Central memory CD4-positive, alpha-beta T cell (primary cell): Measurements from ENCODE around the gene IL6.
"Not testable (repeated sequence)": the region's sequence is repeated elsewhere in the genome, so short reads cannot be mapped to it uniquely, and the experiment has no call there.

Experiments
- DNase-seq: peaks from one replicate; pipeline ENCODE4 v3.0.0; 2022

IL6 gene

GRCh38 chr7:22704722-22705121, 22.3 kb upstream of the IL6 start:
- DNase-seq: not testable (repeated sequence)

DNA sequence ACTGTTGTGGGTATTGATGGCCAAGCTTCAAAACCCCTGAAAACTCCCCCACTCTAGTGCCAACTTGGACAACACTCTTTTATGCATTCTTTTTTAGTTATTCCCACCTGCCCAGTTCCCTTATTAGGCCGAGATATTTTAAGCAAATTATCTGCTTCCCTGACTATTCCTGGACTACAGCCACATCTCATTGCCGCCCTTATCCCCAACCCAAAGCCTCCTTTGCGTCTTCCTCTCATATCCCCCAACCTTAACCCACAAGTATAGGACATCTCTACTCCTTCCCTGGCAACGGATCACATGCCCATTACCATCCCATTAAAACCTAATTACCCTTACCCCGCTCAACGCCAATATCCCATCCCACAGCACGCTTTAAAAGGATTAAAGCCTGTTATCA, 21.1 kb upstream of the IL6 start:
- not testable (repeated sequence) for DNase-seq

DNA sequence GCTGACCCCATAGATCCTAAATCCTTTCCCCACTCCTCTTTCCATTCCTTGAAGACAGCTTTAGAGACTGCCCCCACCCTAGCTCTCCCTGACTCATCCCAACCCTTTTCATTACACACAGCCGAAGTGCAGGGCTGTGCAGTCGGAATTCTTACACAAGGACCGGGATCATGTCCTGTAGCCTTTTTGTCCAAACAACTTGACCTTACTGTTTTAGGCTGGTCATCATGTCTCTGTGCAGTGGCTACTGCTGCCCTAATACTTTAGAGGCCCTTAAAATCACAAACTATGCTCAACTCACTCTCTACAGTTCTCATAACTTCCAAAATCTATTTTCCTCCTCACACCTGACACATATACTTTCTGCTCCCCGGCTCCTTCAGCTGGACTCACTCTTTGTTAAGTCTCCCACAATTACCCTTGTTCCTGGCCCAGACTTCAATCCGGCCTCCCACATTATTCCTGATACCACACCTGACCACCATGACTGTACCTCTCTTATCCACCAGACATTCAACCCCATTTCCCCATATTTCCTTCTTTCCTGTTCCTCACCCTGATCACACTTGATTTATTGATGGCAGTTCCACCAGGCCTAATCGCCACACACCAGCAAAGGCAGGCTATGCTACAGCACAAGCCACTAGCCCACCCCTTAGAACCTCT, 19.8 kb upstream of the IL6 start:
- not testable (repeated sequence) for DNase-seq

- not testable (repeated sequence) for DNase-seq
These were observed 18.8 kb upstream of the IL6 start for GRCh38 chr7:22708214-22708613.

- not testable (repeated sequence) for DNase-seq
These were observed 18.3 kb upstream of the IL6 start for GRCh38 chr7:22708677-22709061.

DNA sequence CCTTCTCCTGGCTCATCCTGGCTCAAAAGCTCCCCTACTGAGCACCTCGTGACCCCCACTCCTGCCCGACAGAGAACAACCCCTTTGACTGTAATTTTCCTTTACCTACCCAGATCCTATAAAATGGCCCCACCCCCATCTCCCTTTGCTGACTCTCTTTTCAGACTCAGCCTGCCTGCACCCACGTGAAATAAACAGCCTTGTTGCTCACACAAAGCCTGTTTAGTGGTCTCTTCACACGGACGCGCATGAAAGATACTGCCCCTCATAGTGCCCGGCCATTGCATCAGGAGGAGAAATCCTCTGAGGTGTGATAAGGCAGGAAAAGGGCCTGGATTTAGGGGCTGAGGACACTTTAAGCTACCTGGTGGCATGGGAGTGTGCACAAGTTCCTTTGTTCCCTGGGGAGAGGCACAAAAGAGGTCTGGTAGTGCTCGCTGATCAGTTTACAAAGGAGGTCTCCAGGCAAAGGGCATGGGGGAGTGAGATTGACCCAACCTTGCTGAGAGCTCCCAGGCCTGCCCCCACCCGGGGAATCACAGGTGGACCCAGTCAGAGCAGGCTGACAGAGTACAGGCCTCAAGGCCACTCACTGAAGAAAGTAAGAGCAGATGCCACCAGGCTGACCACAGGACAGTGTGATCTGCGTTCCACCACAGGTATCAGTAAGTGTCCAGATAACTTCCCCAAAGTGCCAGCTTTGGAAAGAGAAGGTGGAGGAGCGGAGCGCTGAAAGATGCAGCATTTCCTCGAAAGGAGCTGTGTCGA, 17.8 kb upstream of the IL6 start:
- DNase-seq: not testable (repeated sequence)

- no peak for DNase-seq
These were observed 17.1 kb upstream of the IL6 start for GRCh38 chr7:22709857-22710256.

DNA sequence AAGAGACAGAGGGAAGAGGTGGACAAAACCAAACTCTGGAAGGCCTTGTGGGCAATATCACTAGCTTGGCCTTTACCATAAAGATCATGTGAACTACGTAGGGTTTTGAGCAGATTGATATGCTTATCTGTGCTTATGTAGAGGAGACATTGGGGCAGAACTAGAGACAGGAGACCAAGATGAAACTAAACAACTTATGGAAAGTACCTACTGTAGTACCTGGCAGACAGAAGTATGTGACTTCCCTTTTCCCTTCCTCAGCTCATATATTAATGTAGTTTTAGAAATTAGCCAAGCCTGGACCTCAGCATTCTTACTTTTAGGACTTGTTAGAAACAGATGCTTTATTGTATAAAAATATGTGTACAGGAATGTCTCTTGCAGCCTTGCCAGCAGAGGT, 14.0 kb upstream of the IL6 start:
- no peak for DNase-seq

DNA sequence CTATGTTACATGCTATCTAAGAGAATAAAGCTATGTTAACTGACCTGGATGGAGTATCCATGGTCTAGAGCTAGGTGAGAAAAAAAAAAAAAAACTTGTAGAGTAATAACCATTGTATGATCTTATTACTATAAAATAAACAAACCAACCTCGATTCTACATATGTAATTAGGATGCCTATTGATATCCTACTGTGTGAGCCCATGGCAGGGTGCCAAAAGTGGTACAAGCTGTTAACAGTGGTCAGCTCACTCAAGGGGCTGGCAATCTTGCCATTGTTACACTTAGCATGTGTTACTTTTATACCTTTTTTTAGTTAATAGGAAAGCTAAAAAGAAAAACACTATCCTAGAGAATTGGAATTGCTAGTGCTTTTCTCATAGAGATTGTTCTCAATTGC, 13.5 kb upstream of the IL6 start:
- DNase-seq: no peak

DNA sequence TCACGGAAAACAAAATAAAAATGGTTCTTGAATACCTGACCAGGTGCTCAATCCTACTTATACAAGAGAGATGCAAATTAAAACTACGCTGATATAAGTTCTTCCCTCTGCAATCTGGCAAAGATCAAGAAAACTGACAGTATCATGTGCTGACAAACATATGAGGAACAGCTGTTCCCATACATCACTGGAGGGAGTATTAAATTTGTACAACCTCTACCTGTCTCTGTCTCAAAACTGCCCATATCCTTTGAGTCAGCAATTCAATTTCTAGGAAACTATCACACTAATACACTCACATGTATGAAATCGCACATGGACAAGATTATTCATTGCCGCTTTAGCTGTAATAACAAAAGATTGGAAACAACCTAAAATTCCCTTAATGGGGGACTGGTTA, 11.0 kb upstream of the IL6 start:
- no peak for DNase-seq

DNA sequence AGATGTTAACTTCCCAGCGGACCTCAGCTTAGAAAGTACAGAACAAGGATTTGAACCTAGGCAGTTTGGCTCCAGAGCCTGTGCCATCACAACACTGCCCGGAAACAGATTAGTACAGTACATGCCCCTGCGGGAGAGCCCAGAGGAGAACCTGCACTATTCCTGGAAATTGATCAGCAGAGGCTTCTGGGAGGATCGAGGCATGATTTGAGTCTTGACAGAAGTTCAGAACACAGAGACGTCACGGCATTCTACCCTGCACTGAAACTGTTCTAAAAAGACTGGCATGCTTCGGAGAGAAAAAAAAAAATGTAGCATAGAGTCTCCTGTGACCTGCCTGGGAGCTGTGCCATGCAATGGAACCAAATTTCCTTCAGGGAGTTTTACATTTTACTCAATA, 9.2 kb upstream of the IL6 start:
- no peak for DNase-seq

DNA sequence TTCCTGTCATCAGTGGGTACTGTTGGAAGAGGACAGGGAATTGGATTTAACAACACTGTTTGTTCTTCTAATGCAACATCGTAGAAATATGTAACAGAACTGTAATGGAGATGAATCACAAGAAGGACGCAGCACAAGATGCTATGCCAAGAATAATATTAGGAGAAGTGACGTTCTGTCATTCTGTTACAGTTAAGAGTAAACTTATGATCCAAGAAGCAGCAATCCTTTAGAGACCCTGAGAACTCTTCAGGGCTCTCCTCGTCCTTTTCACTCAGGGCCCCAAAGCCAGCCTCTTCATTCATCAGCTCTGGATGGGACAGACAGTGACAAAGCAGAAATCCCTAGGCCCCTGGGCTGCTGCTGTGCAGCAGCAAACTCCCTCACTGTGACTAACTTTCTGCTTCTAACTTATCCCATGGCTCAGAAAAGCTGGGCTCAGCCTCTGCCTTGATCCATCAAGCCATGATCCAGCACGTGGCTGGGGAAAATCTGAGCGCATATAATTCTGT, 8.7 kb upstream of the IL6 start:
- no peak for DNase-seq

- no peak for DNase-seq
These were observed 8.0 kb upstream of the IL6 start for GRCh38 chr7:22718911-22719420.

DNA sequence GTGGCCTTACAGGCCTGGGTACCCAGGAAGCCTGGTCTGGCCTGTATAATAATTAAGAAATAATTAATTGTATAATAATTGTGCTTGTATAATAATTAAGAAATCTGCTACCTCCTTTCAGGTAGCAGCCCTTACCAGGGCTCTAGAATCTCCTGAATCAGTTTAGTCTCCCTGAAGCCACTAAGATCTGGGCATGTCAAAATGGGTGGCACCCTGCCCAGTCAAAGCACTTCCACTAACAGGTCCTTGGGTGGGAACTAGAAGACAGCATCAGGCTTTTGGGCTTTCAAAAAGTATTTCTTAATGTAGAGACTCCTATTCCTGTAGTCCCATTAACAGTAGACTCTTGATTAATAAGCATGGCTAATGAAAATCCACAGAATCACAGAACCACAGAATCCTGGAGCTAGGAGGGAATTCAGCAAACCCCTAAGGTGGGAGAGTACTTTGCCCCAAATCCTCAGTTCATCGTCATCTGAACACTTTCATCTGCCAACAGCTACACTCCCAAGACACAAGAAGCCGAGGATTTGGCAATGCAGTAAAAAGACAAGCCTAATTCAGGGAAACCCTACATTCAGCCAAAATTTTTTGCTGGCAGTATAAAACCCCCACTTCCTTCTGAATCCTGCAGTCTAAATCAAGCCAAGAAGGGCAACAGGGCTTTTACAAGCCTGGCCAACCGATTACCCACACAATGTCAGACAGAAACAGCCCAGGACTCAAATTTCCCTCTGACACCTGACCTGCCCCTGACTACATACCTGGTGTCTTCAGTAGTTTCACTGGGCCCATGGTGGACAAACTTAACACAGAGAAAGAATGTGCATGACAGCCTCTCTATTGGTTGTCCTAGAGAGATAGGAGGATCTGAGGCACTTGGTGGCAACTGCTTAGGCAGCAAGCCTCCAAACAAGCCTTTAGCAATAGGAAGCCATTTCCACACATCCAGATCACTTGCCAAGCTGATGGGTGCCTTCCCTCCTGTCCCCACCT, 5.9 kb upstream of the IL6 start:
- no peak for DNase-seq

DNA sequence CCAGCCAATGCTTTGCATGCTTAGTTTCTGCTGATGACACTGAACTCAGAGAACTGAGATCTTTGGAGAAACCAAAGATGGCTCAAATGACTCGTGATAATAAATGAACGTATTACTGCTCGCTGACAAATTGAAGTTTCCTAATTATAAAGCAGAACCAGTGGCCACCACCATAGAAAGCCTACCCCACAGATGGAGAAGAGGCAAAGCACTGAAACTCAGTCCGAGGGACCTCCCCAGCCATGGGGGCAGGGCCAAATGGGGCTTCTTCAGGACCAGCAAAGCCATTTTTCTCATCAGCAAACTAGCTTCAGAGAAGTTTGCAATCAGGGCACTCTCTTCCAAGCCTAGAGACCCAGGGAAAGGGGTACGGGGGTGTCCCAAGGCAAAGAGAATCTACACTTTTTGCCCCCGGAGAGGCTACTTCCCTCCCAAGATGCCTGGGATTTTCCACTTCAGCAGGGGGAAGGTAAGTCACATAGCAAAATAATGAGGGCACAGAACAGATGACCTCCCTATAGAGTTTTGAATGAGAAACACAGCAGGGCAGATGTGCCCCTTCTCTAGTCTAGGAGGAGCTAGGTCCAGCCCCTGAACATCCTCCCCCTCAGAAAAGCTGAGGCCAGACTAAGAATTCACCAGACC, 4.3 kb upstream of the IL6 start:
- DNase-seq: no peak

GRCh38 chr7:22723181-22723601, 3.8 kb upstream of the IL6 start:
- no peak for DNase-seq

DNA sequence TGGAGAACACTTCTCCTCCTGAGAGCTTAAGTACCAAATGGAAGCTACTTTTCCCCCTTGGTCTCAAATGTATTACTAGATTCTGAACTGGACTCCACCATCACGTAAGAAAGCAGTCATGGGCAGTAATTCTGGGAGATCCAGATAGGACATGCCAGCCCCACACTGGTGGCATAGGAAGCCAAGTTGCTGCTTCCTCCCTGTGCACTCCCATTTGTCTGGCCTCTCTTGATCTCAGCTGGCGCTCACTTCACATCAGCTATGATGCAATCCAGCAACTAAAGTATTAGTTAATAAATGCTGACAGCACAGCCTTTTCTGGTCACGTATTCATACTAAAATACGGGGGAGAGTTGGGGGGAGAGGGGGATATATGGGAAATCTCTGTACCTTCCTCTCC, 3.4 kb upstream of the IL6 start:
- DNase-seq: no peak

- no peak for DNase-seq
These were observed 2.1 kb upstream of the IL6 start for GRCh38 chr7:22724861-22725260.

- no peak for DNase-seq
These were observed 1.4 kb upstream of the IL6 start for GRCh38 chr7:22725585-22725984.

GRCh38 chr7:22726345-22726906, 574 bp upstream of the IL6 start:
- DNase-seq: peak; percentile 39

GRCh38 chr7:22727714-22728035, 675 bp downstream of the IL6 start:
- no peak for DNase-seq

- DNase-seq: no peak
These were observed 1.5 kb downstream of the IL6 start for GRCh38 chr7:22728401-22729029.
